Right cardiac atrium (tissue), 5 donors: ENCODE data around the gene MAGEB18. TPM values are rescaled to one million over a fixed set of nuclear protein-coding genes. Genes with fewer than 3 reads are reported as not detected.

Experiments used
- ATAC-seq, 2 donors: fragments of 200-7000 bp; cut with Tn5 transposase; one replicate each; pipeline versions ENCODE4 v1.8.0 to v1.9.1; 2020; ENCODE audit warnings: moderate library complexity in 2 of 2, mild to moderate bottlenecking in 1 of 2
- DNase-seq, 3 donors: peaks; one replicate each; pipeline ENCODE4 v3.0.0-alpha.2; 2020
- H3K27ac ChIP-seq: one replicate; pipeline ENCODE4 v1.5.1; 2013; ENCODE audit warnings: mild to moderate bottlenecking, low read length, control low read depth, moderate library complexity
- H3K27me3 ChIP-seq: one replicate; pipeline ENCODE4 v1.6.1; 2013; ENCODE audit not compliant: control insufficient read depth, insufficient read depth
- H3K4me1 ChIP-seq: one replicate; pipeline ENCODE4 v1.6.1; 2013; ENCODE audit warnings: low read length; ENCODE audit not compliant: control insufficient read depth, insufficient read depth
- H3K4me3 ChIP-seq: one replicate; pipeline ENCODE4 v1.5.1; 2013; ENCODE audit warnings: low read length, control low read depth
- H3K9me3 ChIP-seq: one replicate; pipeline ENCODE4 v1.6.1; 2013; ENCODE audit warnings: low read length; ENCODE audit not compliant: control insufficient read depth
- WGBS: extraction: QIAGEN DNeasy Blood & Tissue Kit; methylation state at CpG from one replicate; pipeline ENCODE4 v1.1.7; 2013; 5-methylcytosine and 5-hydroxymethylcytosine counted together
- intact Hi-C, 4 donors: fragments of 100-400 bp; cut with DNase I; formaldehyde crosslinking; loops; one replicate each; pipeline versions ENCODE4 v1.11.0 to v1.14.0; 2022 to 2023
- long read RNA-seq, 4 donors: library from polyadenylated mRNA; unstranded; transcript quantifications; one replicate each; pipeline ENCODE4 v2.0.0, GENCODE V29; 2020 to 2021
- polyA plus RNA-seq: library from polyadenylated mRNA; stranded (reverse); fragments of 200-250 nt; gene quantifications from one replicate; pipeline ENCODE4 v1.2.3, GENCODE V29; 2013
- total RNA-seq, 4 donors: library from RNA; stranded (reverse); fragmentation: NEBNext Ultra II Directional; extraction: Animal tissue kit (Norgen Biotek cat#: 25700); gene quantifications; one replicate each; pipeline ENCODE4 v1.2.1, GENCODE V29; 2021
- donor health status: healthy with polysubstance abuse.
- donor health status: DM: no; HTN: yes; CAD: no.
- donor health status: DM: no; HTN: no; CAD: no.
- donor health status: DM: no; HTN: yes; CAD: no; lungs with severe emphysema.
- donor health status: DM: yes; HTN: yes; CAD: no.

Gene MAGEB18
- not detected for total RNA-seq
- polyA plus RNA-seq = not detected
- long read RNA-seq, donor 1 = 0 reads
- long read RNA-seq, donor 2 = 0 reads
- long read RNA-seq, donor 3 = 0 reads
- long read RNA-seq, donor 4 = 0 reads

GRCh38 chrX:26138274-26138673, at the start of gene MAGEB18:
Gene MAGEB18, plus strand, starts transcription at chrX:26138343. Its CDS starts 643 bp downstream, at chrX:26138986.
- Histone ChIP-seq H3K27me3 (no peaks in the 10 kb centered on the region), H3K4me3 (no peak within 1 kb of the TSS), H3K4me1 (no peaks in the 10 kb centered on the region), H3K27ac (no peak within 1 kb of the TSS), H3K9me3 (no peaks in the 10 kb centered on the region)
- 89% methylated on average over 11 of the region's 11 CpGs for WGBS
- intact Hi-C loops = no loop called here
- DNase-seq = no peak
- ATAC-seq = no peak

- ATAC-seq (no peak), DNase-seq (no peak)
- Histone ChIP-seq H3K4me3 (no peak overlapping the region), H3K9me3 (no peaks in the 10 kb centered on the region), H3K4me1 (no peaks in the 10 kb centered on the region), H3K27me3 (no peaks in the 10 kb centered on the region), H3K27ac (no peak overlapping the region)
- intact Hi-C loops = no loop called here
- WGBS = 61% methylated on average over 3 of the region's 3 CpGs
Measured at GRCh38 chrX:26100421-26100920, 37.7 kb upstream of the MAGEB18 start.

DNA sequence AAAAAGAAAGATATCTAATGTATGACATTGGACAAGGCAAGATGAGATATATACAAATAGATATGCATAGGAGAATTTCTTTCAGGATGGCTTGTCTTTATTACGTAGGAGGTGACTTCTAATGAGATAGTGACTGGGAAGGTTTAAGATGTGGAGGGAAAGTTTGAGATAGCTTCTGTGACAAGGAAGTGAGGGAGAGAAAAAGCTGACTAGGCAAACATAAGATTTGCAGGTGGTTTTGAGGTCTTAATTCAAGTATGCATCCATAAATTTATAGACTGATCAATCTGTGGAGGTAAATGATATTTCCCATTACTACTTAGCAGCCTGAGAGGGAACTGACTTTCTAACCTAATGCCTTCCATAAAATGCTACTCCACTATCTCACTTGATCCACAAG, 29.0 kb upstream of the MAGEB18 start:
- Histone ChIP-seq H3K27ac (no peak overlapping the region), H3K4me3 (no peak overlapping the region), H3K9me3 (no peaks in the 10 kb centered on the region), H3K27me3 (no peaks in the 10 kb centered on the region), H3K4me1 (no peaks in the 10 kb centered on the region)
- DNase-seq (no peak), ATAC-seq (no peak)
- 87% methylated on average over 1 of the region's 1 CpG for WGBS
- intact Hi-C loops = no loop called here

- DNase-seq = no peak
- no peak overlapping the region for H3K27ac ChIP-seq
- no peaks in the 10 kb centered on the region for H3K4me1 ChIP-seq
- intact Hi-C loops = no loop called here
- 22% methylated on average over 2 of the region's 2 CpGs for WGBS
- no peak overlapping the region for H3K4me3 ChIP-seq
- ATAC-seq = peak in 1 of 2 donors; percentile 86
- H3K27me3 ChIP-seq = no peaks in the 10 kb centered on the region
- H3K9me3 ChIP-seq = no peaks in the 10 kb centered on the region
Measured at GRCh38 chrX:26146024-26146423, 7.9 kb downstream of the MAGEB18 start.

DNA sequence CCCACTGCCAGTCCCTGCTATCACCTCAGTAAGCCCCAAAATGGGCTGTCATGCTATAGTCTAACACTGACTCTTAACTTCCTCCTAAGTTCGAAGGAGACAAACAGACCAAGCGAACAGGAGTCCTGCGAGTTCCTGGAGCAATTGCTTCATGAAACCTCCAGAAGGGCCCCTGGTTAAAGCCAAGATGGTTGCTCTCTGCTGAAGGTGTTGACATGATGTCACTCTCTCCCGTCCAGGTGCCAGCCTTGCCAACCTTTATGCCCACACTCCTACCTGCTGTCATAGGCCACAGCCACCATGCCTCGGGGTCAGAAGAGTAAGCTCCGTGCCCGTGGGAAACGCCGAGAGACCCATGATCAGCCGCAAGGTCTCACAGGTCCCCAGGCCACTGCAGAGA, 22.2 kb downstream of the MAGEB18 start, which contains the start of gene MAGEB6B:
Gene MAGEB6B, plus strand, starts transcription at position 301 of the 400 bp plus-strand sequence. Its CDS starts 0 bp downstream, at position 301.
- no peak for ATAC-seq
- DNase-seq = no peak
- Histone ChIP-seq H3K9me3 (no peaks in the 10 kb centered on the region), H3K4me3 (no peak within 1 kb of the TSS), H3K4me1 (no peaks in the 10 kb centered on the region), H3K27ac (no peak within 1 kb of the TSS), H3K27me3 (no peaks in the 10 kb centered on the region)
- WGBS = 95% methylated on average over 10 of the region's 10 CpGs
- intact Hi-C loops = no loop called here

Other genes with a start within 250 kb of the MAGEB18 start
- not detected for gene MAGEB6B, start 22.3 kb downstream of the MAGEB18 start, total RNA-seq
- not detected for gene MAGEB6B, start 22.3 kb downstream of the MAGEB18 start, polyA plus RNA-seq
- not detected for gene MAGEB6, start 54.1 kb downstream of the MAGEB18 start, total RNA-seq
- gene MAGEB6, start 54.1 kb downstream of the MAGEB18 start, polyA plus RNA-seq = not detected
- not detected for gene MAGEB5, start 77.8 kb downstream of the MAGEB18 start, total RNA-seq
- gene MAGEB5, start 77.8 kb downstream of the MAGEB18 start, polyA plus RNA-seq = not detected